Sigmoid colon (tissue), 7 donors: Measurements from ENCODE around the gene GEN1. TPM values are rescaled to one million over a fixed set of nuclear protein-coding genes. Genes with fewer than 3 reads are reported as not detected.

Experiments used
- DNase-seq: peaks from one replicate; pipeline ENCODE4 v3.0.0-alpha.2; 2019
- H3K27ac ChIP-seq, 4 donors: fragments of 200-600 bp; sonication (generic); one replicate each; pipeline ENCODE4 v1.5.1; 2016 to 2019; ENCODE audit warnings: mild to moderate bottlenecking in 1 of 4
- H3K27me3 ChIP-seq, 3 donors: fragments of 200-600 bp; sonication (generic); one replicate each; pipeline ENCODE4 v1.5.1; 2019; ENCODE audit warnings: mild to moderate bottlenecking in 1 of 3
- H3K36me3 ChIP-seq, 4 donors: fragments of 200-600 bp; sonication (generic); one replicate each; pipeline ENCODE4 v1.5.1; 2016 to 2019
- H3K4me1 ChIP-seq, 4 donors: fragments of 200-600 bp; sonication (generic); one replicate each; pipeline ENCODE4 v1.5.1; 2017 to 2019
- H3K4me3 ChIP-seq, 4 donors: fragments of 200-600 bp; sonication (generic); one replicate each; pipeline ENCODE4 v1.5.1; 2017 to 2019; ENCODE audit warnings: mild to moderate bottlenecking in 2 of 4, moderate library complexity in 1 of 4
- H3K9me3 ChIP-seq, 4 donors: fragments of 200-600 bp in 3 of 4; sonication (generic) in 3 of 4; one replicate each; pipeline versions ENCODE4 v1.5.1 to v1.6.1; 2013 to 2019
- CTCF ChIP-seq, 4 experiments: fragments of 450-650 bp in 3 of 4; fragments of 200-600 bp in 1 of 4; IDR thresholded peaks; one replicate each; pipeline ENCODE4 v1.5.1; 2016 to 2019; ENCODE audit warnings: antibody characterized with exemption in 4 of 4, mild to moderate bottlenecking in 3 of 4, moderate library complexity in 2 of 4
- EP300 ChIP-seq, 4 donors: sonication (generic); formaldehyde crosslinking; IDR thresholded peaks; one replicate each; pipeline ENCODE4 v1.6.1; 2017; ENCODE audit warnings: antibody characterized with exemption in 4 of 4
- POLR2A ChIP-seq, 2 donors: fragments of 450-650 bp; IDR thresholded peaks; one replicate each; pipeline ENCODE4 v1.6.1; 2016; ENCODE audit warnings: antibody characterized with exemption in 2 of 2, mild to moderate bottlenecking in 2 of 2, moderate library complexity in 2 of 2
- POLR2AphosphoS5 ChIP-seq, 4 donors: sonication (generic); formaldehyde crosslinking; IDR thresholded peaks; one replicate each; pipeline ENCODE4 v1.6.1; 2017; ENCODE audit warnings: antibody characterized with exemption in 4 of 4
- WGBS, 2 donors: extraction: QIAGEN DNeasy Blood & Tissue Kit; methylation state at CpG; one replicate each; pipeline ENCODE4 v1.1.7; 2013; 5-methylcytosine and 5-hydroxymethylcytosine counted together
- intact Hi-C: fragments of 100-400 bp; cut with DNase I; formaldehyde crosslinking; loops from one replicate; pipeline ENCODE4 v1.15.1; 2023
- polyA plus RNA-seq, 3 donors: library from polyadenylated mRNA; stranded (reverse); fragments of 200-250 nt; gene quantifications; one replicate each; pipeline ENCODE4 v1.2.3, GENCODE V29; 2013
- total RNA-seq, 4 donors: library from RNA; depleted of rRNA; stranded (reverse); fragments of >200 nt; gene quantifications; one replicate each; pipeline ENCODE4 v1.1.0, GENCODE V29; 2016
- donor health status: healthy with polysubstance abuse.
- donor health status: Bipolar disorder and iron deficiency.
- donor health status: healthy.

Gene GEN1
- total and polyA plus RNA-seq, 7 donors = 0.49 to 9.0 (median 2.8) TPM

- Histone ChIP-seq H3K36me3 (peaks cover 0 to 15% (median 6%) of the 10 kb centered on the region in 4 donors), H3K27ac (no peak overlapping the region), H3K9me3 (no peaks in the 10 kb centered on the region), H3K27me3 (no peaks in the 10 kb centered on the region), H3K4me3 (no peak overlapping the region), H3K4me1 (peaks cover 0 to 12% (median 8%) of the 10 kb centered on the region in 4 donors)
- no peak for TF ChIP-seq CTCF (IDR thresholded peaks at IDR 0.05)
- TF ChIP-seq EP300 (IDR thresholded peaks at IDR 0.05) = no peak
- no peak for TF ChIP-seq POLR2A (IDR thresholded peaks at IDR 0.05)
- no peak for TF ChIP-seq POLR2AphosphoS5 (IDR thresholded peaks at IDR 0.05)
- intact Hi-C loops = no loop called here
- WGBS, 2 donors = 88 to 92% methylated on average over 6 of the region's 6 CpGs
- no peak for DNase-seq
Observed at GRCh38 chr2:17748745-17749144, 5.2 kb upstream of the GEN1 start.

GRCh38 chr2:17749753-17750438, 4.0 kb upstream of the GEN1 start:
- TF ChIP-seq POLR2A (IDR thresholded peaks at IDR 0.05) (no peak), CTCF (IDR thresholded peaks at IDR 0.05) (no peak), POLR2AphosphoS5 (IDR thresholded peaks at IDR 0.05) (no peak), EP300 (IDR thresholded peaks at IDR 0.05) (no peak)
- Histone ChIP-seq H3K9me3 (no peaks in the 10 kb centered on the region), H3K27me3 (no peaks in the 10 kb centered on the region), H3K4me3 (no peak overlapping the region), H3K4me1 (peaks cover 0 to 20% (median 15%) of the 10 kb centered on the region in 4 donors), H3K36me3 (peaks cover 0 to 5% (median 2%) of the 10 kb centered on the region in 4 donors), H3K27ac (no peak overlapping the region)
- intact Hi-C loops = no loop called here
- WGBS, 2 donors = 76 to 80% methylated on average over 2 of the region's 2 CpGs
- no peak for DNase-seq

GRCh38 chr2:17752246-17752645, 1.7 kb upstream of the GEN1 start:
- no peak for DNase-seq
- Histone ChIP-seq H3K4me3 (no peak overlapping the region), H3K36me3 (no peaks in the 10 kb centered on the region), H3K4me1 (peaks cover 0 to 20% (median 16%) of the 10 kb centered on the region in 4 donors), H3K27me3 (no peaks in the 10 kb centered on the region), H3K9me3 (no peaks in the 10 kb centered on the region), H3K27ac (no peak overlapping the region)
- intact Hi-C loops = loop anchor here (2.0 kb wide), 1 partner anchor 127 kb away; the partner anchor contains the start of gene KCNS3
- TF ChIP-seq CTCF (IDR thresholded peaks at IDR 0.05) = no peak
- no peak for TF ChIP-seq EP300 (IDR thresholded peaks at IDR 0.05)
- no peak for TF ChIP-seq POLR2A (IDR thresholded peaks at IDR 0.05)
- TF ChIP-seq POLR2AphosphoS5 (IDR thresholded peaks at IDR 0.05) = no peak
- 51 to 55% methylated on average over 3 of the region's 3 CpGs for WGBS, 2 donors

- peak; percentile 66 for DNase-seq
- intact Hi-C loops = loop anchor here (2.0 kb wide), 1 partner anchor 126 kb away; the partner anchor contains the start of gene KCNS3
- TF ChIP-seq CTCF (IDR thresholded peaks at IDR 0.05) = no peak
- peak in 1 of 2 donors; percentile 47 for TF ChIP-seq POLR2A (IDR thresholded peaks at IDR 0.05)
- TF ChIP-seq POLR2AphosphoS5 (IDR thresholded peaks at IDR 0.05) = peak in 3 of 4 donors; percentile 65 to 79 (median 76)
- no peak for TF ChIP-seq EP300 (IDR thresholded peaks at IDR 0.05)
- H3K36me3 ChIP-seq = no peaks in the 10 kb centered on the region
- H3K27ac ChIP-seq = peak overlapping the region; percentile 93 to 98 (median 94)
- H3K4me3 ChIP-seq = peak overlapping the region; percentile 90 to 93 (median 92)
- H3K27me3 ChIP-seq = no peaks in the 10 kb centered on the region
- 1% methylated on average over 70 of the region's 70 CpGs for WGBS, 2 donors
- H3K4me1 ChIP-seq = peaks cover 0 to 20% (median 16%) of the 10 kb centered on the region in 4 donors
- H3K9me3 ChIP-seq = no peaks in the 10 kb centered on the region
Observed at GRCh38 chr2:17752892-17753802, 791 bp upstream of the GEN1 start.
